CD4-positive, alpha-beta T cell treated with Interleukin-2 at 100 ng/mL for 4 hours (primary cell): Measurements from ENCODE around the gene KLHDC8A.

Experiments
- DNase-seq: peaks from one replicate; pipeline ENCODE4 v3.0.0-alpha.2; 2020; ENCODE audit warnings: low spot score

The KLHDC8A gene

DNA sequence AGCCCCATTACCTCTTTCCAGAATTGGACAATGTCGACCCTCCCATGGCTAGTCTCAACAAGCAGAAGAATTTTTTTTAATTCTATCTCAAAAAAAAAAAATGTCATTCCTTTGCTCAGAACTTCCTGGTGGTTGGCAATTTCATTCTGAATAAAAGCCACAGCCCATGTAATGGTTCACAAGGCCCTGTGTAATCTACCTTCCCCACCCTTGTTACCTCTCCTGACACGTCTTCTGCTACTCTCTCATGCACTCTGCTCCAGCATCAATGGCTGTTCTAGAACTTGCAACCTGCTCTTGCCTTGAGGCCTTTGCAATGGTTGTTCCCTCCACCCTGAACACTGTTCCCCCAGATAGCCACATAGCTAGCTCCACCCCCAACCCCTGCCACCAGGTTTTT, 60.6 kb downstream of the KLHDC8A start:
- no peak for DNase-seq

DNA sequence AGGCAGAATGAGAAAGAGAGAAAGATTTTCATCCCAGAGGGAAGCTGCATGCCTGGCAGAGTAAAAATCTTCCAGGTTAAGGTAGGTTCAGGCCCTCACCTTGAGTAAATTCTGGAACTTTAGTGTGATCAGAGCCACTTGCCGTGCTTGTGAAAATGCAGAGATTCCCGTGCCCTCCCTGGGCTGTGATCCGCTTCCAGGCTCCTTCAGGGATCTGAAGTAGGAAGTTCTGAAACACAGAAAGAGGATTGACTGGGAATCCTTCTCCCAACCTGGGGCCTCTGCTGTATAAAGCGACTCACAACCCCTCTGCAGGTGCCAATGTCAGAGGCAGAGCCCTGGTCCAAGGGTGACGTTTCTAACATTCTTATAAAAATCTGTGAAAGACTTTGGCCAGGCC, 61.8 kb downstream of the KLHDC8A start:
- DNase-seq: no peak

GRCh38 chr1:205294175-205294917, 62.4 kb downstream of the KLHDC8A start:
- no peak for DNase-seq

- DNase-seq: no peak
These were observed 63.2 kb downstream of the KLHDC8A start for GRCh38 chr1:205293350-205294074.

DNA sequence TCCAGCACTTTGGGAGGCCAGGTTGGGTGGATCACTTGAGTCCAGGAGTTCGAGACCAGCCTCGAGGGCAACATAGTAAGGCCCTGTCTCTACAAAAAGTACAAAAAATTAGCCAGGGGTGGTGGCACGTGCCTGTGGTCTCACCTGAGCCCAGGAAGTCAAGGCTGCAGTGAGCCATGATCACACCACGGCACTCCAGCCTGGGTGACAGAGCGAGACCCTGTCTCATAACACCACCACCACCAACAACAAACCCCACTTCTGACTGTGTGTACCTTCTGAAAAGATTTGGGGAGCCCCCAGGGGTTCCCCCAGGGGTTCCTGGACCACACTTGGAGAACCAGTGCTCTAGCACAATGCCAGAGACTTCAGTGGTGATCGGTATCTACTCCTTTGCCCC, 65.1 kb downstream of the KLHDC8A start:
- DNase-seq: no peak

DNA sequence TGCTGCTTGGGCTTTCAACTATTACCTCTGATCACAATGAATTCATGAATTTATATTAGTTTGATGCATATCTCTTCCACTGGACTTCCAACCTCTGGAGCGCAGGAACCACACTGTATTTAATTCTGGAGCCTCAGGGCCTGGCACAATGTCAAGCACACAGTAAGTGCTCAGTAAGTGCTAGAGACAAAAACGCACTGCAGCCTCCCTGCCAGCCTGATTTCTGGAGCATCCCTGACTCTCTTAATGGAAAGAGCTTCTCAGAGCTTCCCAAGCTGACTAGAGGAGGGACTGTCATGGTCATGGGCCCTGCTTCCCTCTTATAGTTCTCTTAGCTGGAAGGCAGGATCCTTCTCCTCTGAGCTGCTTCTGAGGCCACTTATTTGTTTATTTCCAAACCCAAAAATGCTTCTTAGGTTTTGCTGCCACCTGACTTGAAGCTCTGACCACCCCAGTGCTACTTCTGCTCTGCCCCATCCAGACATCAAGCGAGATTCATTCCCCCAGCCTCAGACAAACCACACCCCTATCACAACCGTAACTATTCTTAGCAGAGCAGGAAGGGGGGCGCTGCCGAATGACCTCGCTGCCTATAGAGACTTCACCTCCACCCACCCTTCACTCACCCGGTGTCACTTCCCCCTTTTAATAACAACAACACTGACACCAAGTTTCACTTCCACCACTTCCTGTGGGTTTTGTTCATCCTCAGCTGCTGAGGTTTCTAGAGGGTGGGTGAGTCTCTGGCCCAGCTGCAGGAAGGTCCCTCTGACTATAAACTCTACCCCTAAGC, 68.8 kb downstream of the KLHDC8A start:
- DNase-seq: peak; percentile 90

- no peak for DNase-seq
These were observed 69.6 kb downstream of the KLHDC8A start for GRCh38 chr1:205287076-205287475.

- peak; percentile 72 for DNase-seq
These were observed 70.3 kb downstream of the KLHDC8A start for GRCh38 chr1:205286335-205286950.
